Ishikawa (cell line): ENCODE results near the gene PSMG4.

Experiments used
- CEBPB ChIP-seq: IDR thresholded peaks from 2 replicates; pipeline ENCODE4 v1.6.1; 2012
- CREB1 ChIP-seq: IDR thresholded peaks from 2 replicates; pipeline ENCODE4 v1.6.1; 2012; ENCODE audit warnings: low read depth
- EGR1 ChIP-seq: IDR thresholded peaks from 2 replicates; pipeline ENCODE4 v1.6.1; 2012
- EP300 ChIP-seq: IDR thresholded peaks from 2 replicates; pipeline ENCODE4 v1.6.1; 2012; ENCODE audit warnings: borderline replicate concordance
- FOXM1 ChIP-seq: IDR thresholded peaks from 2 replicates; pipeline ENCODE4 v1.6.1; 2012; ENCODE audit warnings: low read depth, borderline replicate concordance
- MAX ChIP-seq: IDR thresholded peaks from 2 replicates; pipeline ENCODE4 v1.6.1; 2012
- NFIC ChIP-seq: IDR thresholded peaks from 2 replicates; pipeline ENCODE4 v1.6.1; 2012
- RAD21 ChIP-seq: IDR thresholded peaks from 2 replicates; pipeline ENCODE4 v1.6.1; 2012; ENCODE audit warnings: low read depth
- REST ChIP-seq: IDR thresholded peaks from 2 replicates; pipeline ENCODE4 v1.6.1; 2012; ENCODE audit warnings: low read depth, mild to moderate bottlenecking
- TAF1 ChIP-seq: IDR thresholded peaks from 2 replicates; pipeline ENCODE4 v1.6.1; 2012; ENCODE audit warnings: low read depth, mild to moderate bottlenecking
- TCF12 ChIP-seq: IDR thresholded peaks from 2 replicates; pipeline ENCODE4 v1.6.1; 2012; ENCODE audit warnings: low read depth
- TEAD4 ChIP-seq: IDR thresholded peaks from 2 replicates; pipeline ENCODE4 v1.6.1; 2012
- YY1 ChIP-seq: IDR thresholded peaks from 2 replicates; pipeline ENCODE4 v1.6.1; 2012; ENCODE audit warnings: low read depth
- ZBTB7A ChIP-seq: IDR thresholded peaks from 2 replicates; pipeline ENCODE4 v1.6.1; 2012; ENCODE audit warnings: low read depth
- TF ChIP-seq, protein P1 (sequence below): IDR thresholded peaks from 2 replicates; pipeline ENCODE4 v1.6.1; 2012

The PSMG4 gene

DNA sequence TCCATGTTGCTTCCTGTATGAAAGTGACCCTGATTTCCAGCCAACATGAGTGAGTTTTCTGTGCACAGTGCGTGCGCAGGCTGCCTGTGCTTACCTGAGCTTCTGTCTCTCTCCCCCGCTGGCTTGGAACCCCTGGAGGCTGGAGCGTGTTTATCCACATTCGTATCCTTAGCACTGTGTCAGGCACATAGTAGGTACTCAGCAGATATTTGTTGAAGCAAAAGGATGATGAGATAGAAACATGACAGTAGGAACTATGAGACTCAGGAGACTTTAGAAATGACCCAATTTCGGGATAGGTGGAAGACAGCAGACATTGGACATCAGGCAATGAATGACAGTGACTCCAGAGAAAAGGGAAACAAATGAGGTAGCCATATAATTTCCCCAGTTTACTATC, 46.5 kb upstream of the PSMG4 start:
- TF ChIP-seq YY1: no peak
- no peak for TF ChIP-seq EP300
- no peak for TF ChIP-seq RAD21
- TF ChIP-seq CREB1: no peak
- TF ChIP-seq TAF1: no peak
- TF ChIP-seq FOXM1: no peak
- no peak for TF ChIP-seq TCF12

DNA sequence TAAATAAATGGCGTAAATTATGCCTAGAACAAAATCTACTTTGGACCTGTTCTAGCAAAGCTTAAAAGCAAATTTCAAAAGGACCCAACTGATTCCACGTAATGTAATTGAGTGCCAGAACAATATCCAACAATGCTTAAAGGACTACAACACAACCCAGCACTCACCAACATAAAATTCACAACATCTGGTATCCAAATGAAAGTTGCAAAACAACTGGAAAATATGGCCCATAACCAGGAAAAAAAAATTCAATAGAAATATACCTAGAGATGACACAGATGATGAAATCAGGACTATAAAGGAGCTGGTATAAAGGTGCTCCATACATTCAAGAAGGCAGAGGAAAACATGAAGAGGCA, 45.4 kb upstream of the PSMG4 start:
- TF ChIP-seq REST: no peak
- TF ChIP-seq YY1: no peak
- no peak for TF ChIP-seq EP300
- no peak for TF ChIP-seq TEAD4
- no peak for TF ChIP-seq CREB1
- TF ChIP-seq MAX: no peak
- TF ChIP-seq FOXM1: no peak
- TF ChIP-seq CEBPB: no peak
- no peak for TF ChIP-seq TCF12
- no peak for TF ChIP-seq ZBTB7A
- no peak for TF ChIP-seq TAF1
- TF ChIP-seq RAD21: no peak
- TF ChIP-seq, protein P1, sequence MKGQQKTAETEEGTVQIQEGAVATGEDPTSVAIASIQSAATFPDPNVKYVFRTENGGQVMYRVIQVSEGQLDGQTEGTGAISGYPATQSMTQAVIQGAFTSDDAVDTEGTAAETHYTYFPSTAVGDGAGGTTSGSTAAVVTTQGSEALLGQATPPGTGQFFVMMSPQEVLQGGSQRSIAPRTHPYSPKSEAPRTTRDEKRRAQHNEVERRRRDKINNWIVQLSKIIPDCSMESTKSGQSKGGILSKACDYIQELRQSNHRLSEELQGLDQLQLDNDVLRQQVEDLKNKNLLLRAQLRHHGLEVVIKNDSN: no peak
- no peak for TF ChIP-seq EGR1

DNA sequence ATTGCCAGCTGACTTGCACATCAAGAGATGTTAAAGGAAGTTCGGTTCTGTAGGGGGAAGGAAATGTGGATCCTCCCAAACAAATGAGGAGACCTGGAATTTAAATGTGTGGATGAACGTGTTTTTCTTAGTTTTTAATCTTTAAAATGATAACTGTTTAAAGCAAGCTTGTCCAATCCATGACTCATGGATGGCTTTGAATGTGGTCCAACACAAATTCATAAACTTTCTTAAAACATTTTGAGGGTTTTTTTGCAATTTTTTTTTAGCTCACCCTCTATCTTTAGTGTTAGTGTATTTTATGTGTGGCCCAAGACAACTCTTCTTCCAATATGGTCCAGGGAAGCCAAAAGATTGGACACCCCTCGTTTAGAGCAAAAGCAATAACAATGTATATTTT, 43.8 kb upstream of the PSMG4 start:
- TF ChIP-seq TAF1 (no peak), REST (no peak), NFIC (no peak), CEBPB (no peak), EGR1 (no peak), MAX (no peak), FOXM1 (no peak), CREB1 (no peak), EP300 (no peak), RAD21 (no peak), TCF12 (no peak)
- TF ChIP-seq, protein P1: no peak

GRCh38 chr6:3217286-3217685, 41.5 kb upstream of the PSMG4 start:
- no peak for TF ChIP-seq TCF12
- TF ChIP-seq TAF1: no peak
- TF ChIP-seq EGR1: no peak
- no peak for TF ChIP-seq EP300
- TF ChIP-seq FOXM1: no peak
- no peak for TF ChIP-seq REST
- TF ChIP-seq CREB1: no peak
- TF ChIP-seq NFIC: no peak
- TF ChIP-seq TEAD4: no peak
- TF ChIP-seq RAD21: no peak
- no peak for TF ChIP-seq CEBPB
- TF ChIP-seq, protein P1: no peak
- no peak for TF ChIP-seq ZBTB7A
- TF ChIP-seq YY1: no peak
- TF ChIP-seq MAX: no peak
